Calu3 (cell line): Measurements from ENCODE around the gene LONP1. TPM values are rescaled to one million over a fixed set of nuclear protein-coding genes. Genes with fewer than 3 reads are reported as not detected.

Experiments used
- BruUV-seq: library from RNA; stranded (reverse); fragments of 400-500 nt; replicated peaks from 2 replicates; lab custom pipeline; 2021; lab: Mats Ljungman, UMichigan
- CTCF ChIA-PET: fragments of 300-600 bp; sonication (Branson Sonifier 250); formaldehyde crosslinking; loops from one replicate; lab custom pipeline; 2022; ENCODE audit warnings: antibody characterized with exemption; lab: Charles Lee
- DNase-seq: peaks from one replicate; pipeline ENCODE4 v3.0.0; 2022
- H3K27ac Mint-ChIP-seq: one replicate; pipeline ENCODE4 v1.8.0; 2022; ENCODE audit warnings: mixed read lengths; ENCODE audit not compliant: unreplicated experiment
- H3K27me3 Mint-ChIP-seq: one replicate; pipeline ENCODE4 v1.8.0; 2022; ENCODE audit warnings: mixed read lengths; ENCODE audit not compliant: unreplicated experiment
- H3K36me3 Mint-ChIP-seq: one replicate; pipeline ENCODE4 v1.8.0; 2022; ENCODE audit warnings: mild to moderate bottlenecking, moderate library complexity, mixed read lengths; ENCODE audit not compliant: insufficient read depth, unreplicated experiment
- H3K4me1 Mint-ChIP-seq: one replicate; pipeline ENCODE4 v1.8.0; 2022; ENCODE audit warnings: mild to moderate bottlenecking, low read depth, mixed read lengths; ENCODE audit not compliant: unreplicated experiment
- H3K4me3 Mint-ChIP-seq: one replicate; pipeline ENCODE4 v1.8.0; 2022; ENCODE audit warnings: mild to moderate bottlenecking, low read depth, moderate library complexity, mixed read lengths; ENCODE audit not compliant: unreplicated experiment
- H3K9me3 Mint-ChIP-seq: one replicate; pipeline ENCODE4 v1.8.0; 2022; ENCODE audit warnings: low read depth, mixed read lengths; ENCODE audit not compliant: unreplicated experiment
- intact Hi-C: fragments of 100-400 bp; cut with micrococcal nuclease; formaldehyde crosslinking; loops from one replicate; pipeline ENCODE4 v1.10.0; 2022; ENCODE audit not compliant: unreplicated experiment
- total RNA-seq: library from RNA; stranded (reverse); gene quantifications from 2 replicates; pipeline ENCODE4 v1.2.3, GENCODE V29; 2022
- TF ChIP-seq, protein P1 (sequence below): fragments of 200-600 bp; IDR thresholded peaks from one replicate; pipeline ENCODE4 v1.8.0; 2022; ENCODE audit warnings: antibody characterized with exemption; ENCODE audit not compliant: unreplicated experiment

The LONP1 gene
- total RNA-seq, 1 experiment from 2014 or later: 92.8 TPM

DNA sequence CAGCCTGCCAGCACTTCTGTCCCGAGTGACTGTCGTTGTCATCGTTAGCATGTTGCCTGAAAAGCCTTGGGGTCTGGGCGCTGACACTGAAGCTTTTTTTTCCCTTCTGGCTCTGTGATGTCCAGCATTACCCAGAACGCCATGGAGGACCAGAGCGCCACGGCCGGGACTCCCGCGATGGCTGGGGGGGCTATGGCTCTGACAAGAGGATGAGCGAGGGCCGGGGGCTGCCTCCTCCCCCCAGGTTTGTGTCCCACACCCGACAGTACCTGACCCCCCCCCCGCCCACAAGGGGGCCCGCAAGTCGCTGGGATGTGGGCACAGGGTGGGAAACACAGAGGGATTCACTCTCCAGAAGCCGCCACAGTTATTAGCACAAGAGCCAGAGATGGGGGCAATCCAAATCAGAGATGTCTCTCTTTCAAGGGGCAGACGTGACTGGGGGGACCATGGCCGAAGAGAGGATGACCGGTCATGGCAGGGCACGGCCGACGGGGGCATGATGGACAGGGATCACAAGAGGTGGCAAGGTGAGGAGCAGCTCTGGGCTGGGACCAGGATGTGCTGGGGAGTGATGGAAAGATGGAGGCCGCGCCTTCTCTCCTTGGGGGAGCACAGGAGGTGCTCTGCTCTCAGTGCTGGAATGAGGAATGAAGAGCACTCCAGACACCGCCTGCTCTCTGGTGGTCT is 52.9 kb downstream of the LONP1 start:
- intact Hi-C loops: no loop called here
- no TSS peak for BruUV-seq
- TF ChIP-seq, protein P1, sequence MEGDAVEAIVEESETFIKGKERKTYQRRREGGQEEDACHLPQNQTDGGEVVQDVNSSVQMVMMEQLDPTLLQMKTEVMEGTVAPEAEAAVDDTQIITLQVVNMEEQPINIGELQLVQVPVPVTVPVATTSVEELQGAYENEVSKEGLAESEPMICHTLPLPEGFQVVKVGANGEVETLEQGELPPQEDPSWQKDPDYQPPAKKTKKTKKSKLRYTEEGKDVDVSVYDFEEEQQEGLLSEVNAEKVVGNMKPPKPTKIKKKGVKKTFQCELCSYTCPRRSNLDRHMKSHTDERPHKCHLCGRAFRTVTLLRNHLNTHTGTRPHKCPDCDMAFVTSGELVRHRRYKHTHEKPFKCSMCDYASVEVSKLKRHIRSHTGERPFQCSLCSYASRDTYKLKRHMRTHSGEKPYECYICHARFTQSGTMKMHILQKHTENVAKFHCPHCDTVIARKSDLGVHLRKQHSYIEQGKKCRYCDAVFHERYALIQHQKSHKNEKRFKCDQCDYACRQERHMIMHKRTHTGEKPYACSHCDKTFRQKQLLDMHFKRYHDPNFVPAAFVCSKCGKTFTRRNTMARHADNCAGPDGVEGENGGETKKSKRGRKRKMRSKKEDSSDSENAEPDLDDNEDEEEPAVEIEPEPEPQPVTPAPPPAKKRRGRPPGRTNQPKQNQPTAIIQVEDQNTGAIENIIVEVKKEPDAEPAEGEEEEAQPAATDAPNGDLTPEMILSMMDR: no peak
- H3K36me3 Mint-ChIP-seq: peaks cover 33% of the 10 kb centered on the region
- no peaks in the 10 kb centered on the region for H3K9me3 Mint-ChIP-seq
- no peak overlapping the region for H3K4me3 Mint-ChIP-seq
- no peaks in the 10 kb centered on the region for H3K4me1 Mint-ChIP-seq
- no peaks in the 10 kb centered on the region for H3K27me3 Mint-ChIP-seq
- no peak for DNase-seq
- no peak overlapping the region for H3K27ac Mint-ChIP-seq
- CTCF ChIA-PET: no interaction called here

DNA sequence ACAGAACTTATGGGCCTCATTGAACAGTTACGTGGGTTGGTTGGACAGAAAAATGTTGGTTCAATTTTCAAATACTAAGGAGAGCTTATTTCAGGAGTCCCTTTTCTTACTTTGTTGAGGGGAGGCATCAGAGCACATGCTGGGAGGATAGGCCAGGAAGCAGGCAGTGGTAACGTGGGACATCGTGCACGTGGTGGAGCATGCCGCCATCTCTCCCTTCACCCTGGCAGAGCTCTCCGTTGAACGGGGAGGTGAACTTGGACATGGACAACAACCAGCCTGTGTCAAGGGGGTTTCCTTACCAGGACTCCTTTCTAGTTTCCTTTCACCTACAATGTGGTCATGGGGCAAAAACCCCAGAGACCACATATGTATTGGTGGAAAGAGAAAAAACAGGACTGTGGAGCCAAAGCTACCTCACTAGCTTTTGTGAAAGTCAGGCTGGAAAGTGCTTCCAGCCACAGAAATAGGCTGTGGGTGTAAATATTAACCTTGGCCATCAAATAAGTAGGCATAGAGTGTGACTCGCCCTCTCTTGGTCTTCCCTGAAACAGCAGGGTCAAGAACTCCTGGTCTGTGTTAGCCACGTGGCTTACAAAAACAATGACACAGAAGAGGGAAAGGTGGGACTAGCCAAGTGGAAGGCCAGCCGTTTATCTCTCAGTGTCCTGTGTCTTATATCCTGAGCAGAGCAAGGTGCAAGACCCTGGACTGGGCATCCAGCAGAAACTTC is 54.0 kb downstream of the LONP1 start:
- no peaks in the 10 kb centered on the region for H3K4me1 Mint-ChIP-seq
- no TSS peak for BruUV-seq
- H3K27me3 Mint-ChIP-seq: no peaks in the 10 kb centered on the region
- no peak overlapping the region for H3K27ac Mint-ChIP-seq
- H3K4me3 Mint-ChIP-seq: no peak overlapping the region
- intact Hi-C loops: no loop called here
- TF ChIP-seq, protein P1: no peak
- no peaks in the 10 kb centered on the region for H3K9me3 Mint-ChIP-seq
- CTCF ChIA-PET: no interaction called here
- H3K36me3 Mint-ChIP-seq: peaks cover 37% of the 10 kb centered on the region
- no peak for DNase-seq

DNA sequence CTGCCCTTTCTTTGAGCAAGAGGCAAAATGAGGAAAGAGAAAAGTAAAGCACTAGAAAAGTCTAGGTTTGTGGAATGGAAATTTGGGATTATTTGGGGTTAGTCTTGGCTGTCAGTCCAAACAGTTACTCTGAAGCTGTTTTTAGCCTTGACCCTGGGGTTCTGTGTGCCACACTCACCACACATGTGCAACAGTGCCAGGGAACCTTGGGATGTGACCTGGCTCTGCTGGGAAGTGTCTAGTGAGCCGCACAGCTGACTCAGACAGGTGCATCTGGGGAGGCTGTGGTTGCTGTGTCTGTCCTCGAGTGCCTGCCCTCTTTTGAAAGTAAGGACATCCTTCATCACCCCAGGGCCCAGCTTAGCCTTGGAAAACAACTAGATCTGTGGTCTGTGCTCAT is 55.4 kb downstream of the LONP1 start:
- H3K27ac Mint-ChIP-seq: no peak overlapping the region
- DNase-seq: no peak
- intact Hi-C loops: no loop called here
- no TSS peak for BruUV-seq
- no peaks in the 10 kb centered on the region for H3K9me3 Mint-ChIP-seq
- TF ChIP-seq, protein P1: no peak
- no peaks in the 10 kb centered on the region for H3K27me3 Mint-ChIP-seq
- H3K4me1 Mint-ChIP-seq: no peaks in the 10 kb centered on the region
- CTCF ChIA-PET: no interaction called here
- no peak overlapping the region for H3K4me3 Mint-ChIP-seq
- peaks cover 39% of the 10 kb centered on the region for H3K36me3 Mint-ChIP-seq

DNA sequence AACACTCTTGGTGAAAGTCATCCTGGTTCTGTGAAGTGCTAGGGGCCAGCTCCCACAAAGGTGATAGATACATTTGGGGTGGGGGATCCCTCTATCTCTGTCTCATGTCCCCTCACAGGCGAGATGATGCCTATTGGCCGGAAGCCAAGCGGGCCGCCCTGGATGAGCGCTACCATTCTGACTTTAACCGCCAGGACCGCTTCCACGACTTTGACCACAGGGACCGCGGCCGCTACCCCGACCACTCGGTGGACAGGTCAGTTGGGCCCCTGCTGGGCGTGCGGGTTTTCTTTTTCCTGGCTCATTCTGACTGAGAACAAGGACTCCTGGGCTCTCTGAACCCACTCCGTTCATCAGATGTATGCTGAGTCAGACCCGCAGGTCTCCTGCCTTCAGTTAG is 56.0 kb downstream of the LONP1 start:
- DNase-seq: no peak
- no TSS peak for BruUV-seq
- no peaks in the 10 kb centered on the region for H3K9me3 Mint-ChIP-seq
- no peak overlapping the region for H3K27ac Mint-ChIP-seq
- no peaks in the 10 kb centered on the region for H3K27me3 Mint-ChIP-seq
- no peaks in the 10 kb centered on the region for H3K4me1 Mint-ChIP-seq
- intact Hi-C loops: no loop called here
- H3K36me3 Mint-ChIP-seq: peaks cover 42% of the 10 kb centered on the region
- H3K4me3 Mint-ChIP-seq: no peak overlapping the region
- CTCF ChIA-PET: no interaction called here
- TF ChIP-seq, protein P1: no peak
